Measurements from ENCODE around the gene SHH. TPM values are rescaled to one million over a fixed set of nuclear protein-coding genes. Genes with fewer than 3 reads are reported as not detected.

SHH gene
- total and polyA plus RNA-seq, 5 donors from 2014 or later = 0.06 to 0.32 TPM; not detected in 3

GRCh38 chr7:155846936-155847335 lies 34.7 kb upstream of the SHH start:
- Histone ChIP-seq H3K9me3 (ENCODE audit: control insufficient read depth in 2 of 2, low read length in 2 of 2) (no peaks in the 10 kb centered on the region), H3K27ac (ENCODE audit: insufficient read depth, low read length, poor library complexity, severe bottlenecking) (no peak overlapping the region), H3K4me1 (ENCODE audit: control insufficient read depth, insufficient read depth, low read length, poor library complexity, severe bottlenecking) (no peaks in the 10 kb centered on the region), H3K36me3 (ENCODE audit: control insufficient read depth, insufficient read depth, low read length) (no peaks in the 10 kb centered on the region), H3K27me3 (ENCODE audit: control insufficient read depth, insufficient read depth, low read length) (no peaks in the 10 kb centered on the region), H3K4me3 (ENCODE audit: low read depth, low read length) (no peak overlapping the region)
- Mint-ChIP-seq H3K4me1 (no peaks in the 10 kb centered on the region), H3K27me3 (peaks cover 5% of the 10 kb centered on the region), H3K4me3 (no peak overlapping the region), H3K27ac (no peak overlapping the region), H3K36me3 (no peaks in the 10 kb centered on the region), H3K9me3 (no peaks in the 10 kb centered on the region)
- ATAC-seq (ENCODE audit: low read depth in 2 of 2) = no peak
- no peak for DNase-seq

- Histone ChIP-seq H3K27me3 (ENCODE audit: control insufficient read depth, insufficient read depth, low read length) (no peaks in the 10 kb centered on the region), H3K4me1 (ENCODE audit: control insufficient read depth, insufficient read depth, low read length, poor library complexity, severe bottlenecking) (no peaks in the 10 kb centered on the region), H3K4me3 (ENCODE audit: low read depth, low read length) (no peak overlapping the region), H3K9me3 (ENCODE audit: control insufficient read depth in 2 of 2, low read length in 2 of 2) (no peaks in the 10 kb centered on the region), H3K27ac (ENCODE audit: insufficient read depth, low read length, poor library complexity, severe bottlenecking) (no peak overlapping the region), H3K36me3 (ENCODE audit: control insufficient read depth, insufficient read depth, low read length) (no peaks in the 10 kb centered on the region)
- ATAC-seq (ENCODE audit: low read depth in 2 of 2) (no peak), DNase-seq (no peak)
- no peak overlapping the region for H3K4me3 Mint-ChIP-seq
- no peaks in the 10 kb centered on the region for H3K4me1 Mint-ChIP-seq
- H3K27ac Mint-ChIP-seq = no peak overlapping the region
- H3K27me3 Mint-ChIP-seq = peaks cover 5% of the 10 kb centered on the region
- H3K36me3 Mint-ChIP-seq = no peaks in the 10 kb centered on the region
- H3K9me3 Mint-ChIP-seq = no peaks in the 10 kb centered on the region
Measured at GRCh38 chr7:155846156-155846555, 33.9 kb upstream of the SHH start.

GRCh38 chr7:155845226-155845625 lies 33.0 kb upstream of the SHH start:
- Histone ChIP-seq H3K27ac (ENCODE audit: insufficient read depth, low read length, poor library complexity, severe bottlenecking) (no peak overlapping the region), H3K4me3 (ENCODE audit: low read depth, low read length) (no peak overlapping the region), H3K9me3 (ENCODE audit: control insufficient read depth in 2 of 2, low read length in 2 of 2) (no peaks in the 10 kb centered on the region), H3K4me1 (ENCODE audit: control insufficient read depth, insufficient read depth, low read length, poor library complexity, severe bottlenecking) (no peaks in the 10 kb centered on the region), H3K36me3 (ENCODE audit: control insufficient read depth, insufficient read depth, low read length) (no peaks in the 10 kb centered on the region), H3K27me3 (ENCODE audit: control insufficient read depth, insufficient read depth, low read length) (no peaks in the 10 kb centered on the region)
- Mint-ChIP-seq H3K4me3 (no peak overlapping the region), H3K36me3 (no peaks in the 10 kb centered on the region), H3K9me3 (no peaks in the 10 kb centered on the region), H3K27ac (no peak overlapping the region), H3K27me3 (peaks cover 5% of the 10 kb centered on the region), H3K4me1 (no peaks in the 10 kb centered on the region)
- DNase-seq = no peak
- no peak for ATAC-seq (ENCODE audit: low read depth in 2 of 2)

- Histone ChIP-seq H3K27ac (ENCODE audit: insufficient read depth, low read length, poor library complexity, severe bottlenecking) (no peak overlapping the region), H3K27me3 (ENCODE audit: control insufficient read depth, insufficient read depth, low read length) (no peaks in the 10 kb centered on the region), H3K36me3 (ENCODE audit: control insufficient read depth, insufficient read depth, low read length) (no peaks in the 10 kb centered on the region), H3K4me1 (ENCODE audit: control insufficient read depth, insufficient read depth, low read length, poor library complexity, severe bottlenecking) (no peaks in the 10 kb centered on the region), H3K4me3 (ENCODE audit: low read depth, low read length) (no peak overlapping the region), H3K9me3 (ENCODE audit: control insufficient read depth in 2 of 2, low read length in 2 of 2) (no peaks in the 10 kb centered on the region)
- Mint-ChIP-seq H3K4me1 (no peaks in the 10 kb centered on the region), H3K27ac (no peak overlapping the region), H3K4me3 (no peak overlapping the region), H3K36me3 (no peaks in the 10 kb centered on the region), H3K27me3 (peaks cover 5% of the 10 kb centered on the region), H3K9me3 (no peaks in the 10 kb centered on the region)
- DNase-seq (no peak), ATAC-seq (ENCODE audit: low read depth in 2 of 2) (no peak)
Measured at GRCh38 chr7:155844526-155844925, 32.3 kb upstream of the SHH start.

- no peaks in the 10 kb centered on the region for H3K9me3 Mint-ChIP-seq
- Histone ChIP-seq H3K4me1 (ENCODE audit: control insufficient read depth, insufficient read depth, low read length, poor library complexity, severe bottlenecking) (no peaks in the 10 kb centered on the region), H3K27me3 (ENCODE audit: control insufficient read depth, insufficient read depth, low read length) (no peaks in the 10 kb centered on the region), H3K36me3 (ENCODE audit: control insufficient read depth, insufficient read depth, low read length) (no peaks in the 10 kb centered on the region), H3K27ac (ENCODE audit: insufficient read depth, low read length, poor library complexity, severe bottlenecking) (no peak overlapping the region), H3K9me3 (ENCODE audit: control insufficient read depth in 2 of 2, low read length in 2 of 2) (no peaks in the 10 kb centered on the region), H3K4me3 (ENCODE audit: low read depth, low read length) (no peak overlapping the region)
- H3K27me3 Mint-ChIP-seq = peaks cover 7% of the 10 kb centered on the region
- H3K27ac Mint-ChIP-seq = no peak overlapping the region
- DNase-seq = no peak
- no peaks in the 10 kb centered on the region for H3K36me3 Mint-ChIP-seq
- no peak for ATAC-seq (ENCODE audit: low read depth in 2 of 2)
- no peaks in the 10 kb centered on the region for H3K4me1 Mint-ChIP-seq
- no peak overlapping the region for H3K4me3 Mint-ChIP-seq
Measured at GRCh38 chr7:155844019-155844453, 31.8 kb upstream of the SHH start.

- H3K27me3 ChIP-seq (ENCODE audit: control insufficient read depth, insufficient read depth, low read length) = no peaks in the 10 kb centered on the region
- no peaks in the 10 kb centered on the region for H3K4me1 ChIP-seq (ENCODE audit: control insufficient read depth, insufficient read depth, low read length, poor library complexity, severe bottlenecking)
- no peak overlapping the region for H3K4me3 ChIP-seq (ENCODE audit: low read depth, low read length)
- Mint-ChIP-seq H3K4me3 (no peak overlapping the region), H3K36me3 (no peaks in the 10 kb centered on the region), H3K9me3 (no peaks in the 10 kb centered on the region), H3K27ac (no peak overlapping the region), H3K27me3 (peaks cover 9% of the 10 kb centered on the region), H3K4me1 (no peaks in the 10 kb centered on the region)
- H3K36me3 ChIP-seq (ENCODE audit: control insufficient read depth, insufficient read depth, low read length) = no peaks in the 10 kb centered on the region
- no peak overlapping the region for H3K27ac ChIP-seq (ENCODE audit: insufficient read depth, low read length, poor library complexity, severe bottlenecking)
- no peak for ATAC-seq (ENCODE audit: low read depth in 2 of 2)
- no peaks in the 10 kb centered on the region for H3K9me3 ChIP-seq (ENCODE audit: control insufficient read depth in 2 of 2, low read length in 2 of 2)
- DNase-seq = no peak
Measured at GRCh38 chr7:155843426-155844018, 31.3 kb upstream of the SHH start.

- Mint-ChIP-seq H3K4me3 (no peak overlapping the region), H3K4me1 (no peaks in the 10 kb centered on the region), H3K27me3 (peaks cover 9% of the 10 kb centered on the region), H3K9me3 (no peaks in the 10 kb centered on the region), H3K27ac (no peak overlapping the region), H3K36me3 (no peaks in the 10 kb centered on the region)
- ATAC-seq (ENCODE audit: low read depth in 2 of 2) (no peak), DNase-seq (no peak)
- H3K27ac ChIP-seq (ENCODE audit: insufficient read depth, low read length, poor library complexity, severe bottlenecking) = no peak overlapping the region
- no peaks in the 10 kb centered on the region for H3K4me1 ChIP-seq (ENCODE audit: control insufficient read depth, insufficient read depth, low read length, poor library complexity, severe bottlenecking)
- H3K36me3 ChIP-seq (ENCODE audit: control insufficient read depth, insufficient read depth, low read length) = no peaks in the 10 kb centered on the region
- no peak overlapping the region for H3K4me3 ChIP-seq (ENCODE audit: low read depth, low read length)
- no peaks in the 10 kb centered on the region for H3K9me3 ChIP-seq (ENCODE audit: control insufficient read depth in 2 of 2, low read length in 2 of 2)
- no peaks in the 10 kb centered on the region for H3K27me3 ChIP-seq (ENCODE audit: control insufficient read depth, insufficient read depth, low read length)
Measured at GRCh38 chr7:155842496-155843265, 30.4 kb upstream of the SHH start.

- DNase-seq (no peak), ATAC-seq (ENCODE audit: low read depth in 2 of 2) (no peak)
- Mint-ChIP-seq H3K36me3 (no peaks in the 10 kb centered on the region), H3K4me1 (no peaks in the 10 kb centered on the region), H3K27me3 (peaks cover 9% of the 10 kb centered on the region), H3K4me3 (no peak overlapping the region), H3K9me3 (peaks cover 0 to 1% (median 0%) of the 10 kb centered on the region in 7 donors), H3K27ac (no peak overlapping the region)
- Histone ChIP-seq H3K4me1 (ENCODE audit: control insufficient read depth, insufficient read depth, low read length, poor library complexity, severe bottlenecking) (no peaks in the 10 kb centered on the region), H3K36me3 (ENCODE audit: control insufficient read depth, insufficient read depth, low read length) (no peaks in the 10 kb centered on the region), H3K27me3 (ENCODE audit: control insufficient read depth, insufficient read depth, low read length) (no peaks in the 10 kb centered on the region), H3K9me3 (ENCODE audit: control insufficient read depth in 2 of 2, low read length in 2 of 2) (no peaks in the 10 kb centered on the region), H3K27ac (ENCODE audit: insufficient read depth, low read length, poor library complexity, severe bottlenecking) (no peak overlapping the region), H3K4me3 (ENCODE audit: low read depth, low read length) (no peak overlapping the region)
Measured at GRCh38 chr7:155840909-155841308, 28.6 kb upstream of the SHH start.
